GM12874 (cell line): Measurements from ENCODE around the gene DEAF1.

Source experiments
- CTCF ChIP-seq: IDR thresholded peaks from 2 replicates; pipeline ENCODE4 v1.5.1; 2011; ENCODE audit warnings: low read depth, mild to moderate bottlenecking, control low read depth, low read length, moderate library complexity; ENCODE audit not compliant: insufficient read depth

Gene DEAF1

GRCh38 chr11:653837-654236 lies 41.2 kb downstream of the DEAF1 start:
- no peak for TF ChIP-seq CTCF

- no peak for TF ChIP-seq CTCF
These were observed 44.5 kb downstream of the DEAF1 start for GRCh38 chr11:650482-650881.

- no peak for TF ChIP-seq CTCF
These were observed 48.8 kb downstream of the DEAF1 start for GRCh38 chr11:646214-646613.

- no peak for TF ChIP-seq CTCF
These were observed 49.5 kb downstream of the DEAF1 start for GRCh38 chr11:645536-645935.

- TF ChIP-seq CTCF, result no peak
These were observed 50.9 kb downstream of the DEAF1 start for GRCh38 chr11:643849-644738.

GRCh38 chr11:643366-643765 lies 51.7 kb downstream of the DEAF1 start:
- TF ChIP-seq CTCF, result no peak

GRCh38 chr11:641806-642370 lies 53.1 kb downstream of the DEAF1 start:
- no peak for TF ChIP-seq CTCF
